ENCODE results near the gene NDP. TPM values are rescaled to one million over a fixed set of nuclear protein-coding genes. Genes with fewer than 3 reads are reported as not detected.

NDP gene
- total RNA-seq, 2 donors from 2014 or later, result 0.16 TPM; not detected in 1

- TF ChIP-seq CTCF (IDR thresholded peaks at IDR 0.05), result no peak
- H3K27me3 ChIP-seq, result no peaks in the 10 kb centered on the region
- intact Hi-C loops (cut with DNase I), result no loop called here
- no peak for DNase-seq
- H3K36me3 ChIP-seq, result no peaks in the 10 kb centered on the region
- no peak overlapping the region for H3K27ac ChIP-seq
- H3K9me3 ChIP-seq, result no peaks in the 10 kb centered on the region
- H3K4me3 ChIP-seq, result no peak overlapping the region
- no peak overlapping the region for H3K9ac ChIP-seq (ENCODE audit: low read depth in 2 of 2, low read length in 2 of 2)
- H3K4me1 ChIP-seq, result no peaks in the 10 kb centered on the region
Measured at GRCh38 chrX:44016906-44017305, 43.7 kb upstream of the NDP start.

GRCh38 chrX:44012484-44013096, 39.4 kb upstream of the NDP start:
- Histone ChIP-seq H3K9me3 (no peaks in the 10 kb centered on the region), H3K36me3 (no peaks in the 10 kb centered on the region), H3K4me3 (no peak overlapping the region), H3K27ac (no peak overlapping the region), H3K27me3 (no peaks in the 10 kb centered on the region), H3K9ac (ENCODE audit: low read depth in 2 of 2, low read length in 2 of 2) (no peak overlapping the region), H3K4me1 (no peaks in the 10 kb centered on the region)
- intact Hi-C loops (cut with DNase I), result no loop called here
- no peak for TF ChIP-seq CTCF (IDR thresholded peaks at IDR 0.05)
- DNase-seq, result no peak

- no peaks in the 10 kb centered on the region for H3K27me3 ChIP-seq
- H3K9me3 ChIP-seq, result no peaks in the 10 kb centered on the region
- TF ChIP-seq CTCF (IDR thresholded peaks at IDR 0.05), result no peak
- intact Hi-C loops (cut with DNase I), result no loop called here
- H3K36me3 ChIP-seq, result no peaks in the 10 kb centered on the region
- no peak overlapping the region for H3K27ac ChIP-seq
- DNase-seq, result no peak
- H3K4me3 ChIP-seq, result no peak overlapping the region
- H3K4me1 ChIP-seq, result no peaks in the 10 kb centered on the region
- H3K9ac ChIP-seq (ENCODE audit: low read depth in 2 of 2, low read length in 2 of 2), result no peak overlapping the region
Measured at GRCh38 chrX:44011506-44011905, 38.3 kb upstream of the NDP start.

GRCh38 chrX:44010626-44011025, 37.4 kb upstream of the NDP start:
- intact Hi-C loops (cut with DNase I), result no loop called here
- DNase-seq, result no peak
- no peak overlapping the region for H3K27ac ChIP-seq
- H3K9ac ChIP-seq (ENCODE audit: low read depth in 2 of 2, low read length in 2 of 2), result no peak overlapping the region
- H3K4me1 ChIP-seq, result no peaks in the 10 kb centered on the region
- no peaks in the 10 kb centered on the region for H3K9me3 ChIP-seq
- no peaks in the 10 kb centered on the region for H3K36me3 ChIP-seq
- H3K4me3 ChIP-seq, result no peak overlapping the region
- no peak for TF ChIP-seq CTCF (IDR thresholded peaks at IDR 0.05)
- no peaks in the 10 kb centered on the region for H3K27me3 ChIP-seq

- intact Hi-C loops (cut with DNase I), result no loop called here
- DNase-seq, result no peak
- no peaks in the 10 kb centered on the region for H3K4me1 ChIP-seq
- H3K9ac ChIP-seq (ENCODE audit: low read depth in 2 of 2, low read length in 2 of 2), result no peak overlapping the region
- H3K4me3 ChIP-seq, result no peak overlapping the region
- H3K36me3 ChIP-seq, result no peaks in the 10 kb centered on the region
- H3K27me3 ChIP-seq, result no peaks in the 10 kb centered on the region
- no peak for TF ChIP-seq CTCF (IDR thresholded peaks at IDR 0.05)
- H3K27ac ChIP-seq, result no peak overlapping the region
- no peaks in the 10 kb centered on the region for H3K9me3 ChIP-seq
Measured at GRCh38 chrX:44006081-44006480, 32.9 kb upstream of the NDP start.

All from colonic mucosa (tissue), 4 donors.